Activated CD4-positive, alpha-beta T cell treated with anti-CD3 and anti-CD28 coated beads, Interleukin-2, amount 50 U/mL, for 1 hour (primary cell): ENCODE measurements around the gene BRSK2.

Experiments used
- DNase-seq: peaks from one replicate; pipeline ENCODE4 v3.0.0-alpha.2; 2020

The BRSK2 gene

GRCh38 chr11:1455032-1455762, 65.5 kb downstream of the BRSK2 start:
- no peak for DNase-seq

DNA sequence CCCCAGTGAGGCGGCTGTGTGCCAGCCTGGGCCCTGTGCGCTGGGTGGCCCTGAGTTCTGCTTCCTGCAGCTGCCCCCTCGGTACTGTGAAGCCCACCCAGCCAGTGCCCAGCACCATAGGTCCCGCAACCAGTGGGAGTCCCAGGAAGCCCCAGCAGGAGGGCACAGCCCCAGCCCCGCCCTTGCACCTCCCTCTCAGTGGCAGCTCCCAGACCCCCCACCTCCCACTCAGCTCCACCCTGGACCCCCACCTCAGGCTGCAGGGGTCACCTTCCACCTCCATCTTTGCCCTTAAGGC, 66.0 kb downstream of the BRSK2 start:
- DNase-seq, result no peak

GRCh38 chr11:1456176-1456575, 66.4 kb downstream of the BRSK2 start:
- DNase-seq, result no peak

DNA sequence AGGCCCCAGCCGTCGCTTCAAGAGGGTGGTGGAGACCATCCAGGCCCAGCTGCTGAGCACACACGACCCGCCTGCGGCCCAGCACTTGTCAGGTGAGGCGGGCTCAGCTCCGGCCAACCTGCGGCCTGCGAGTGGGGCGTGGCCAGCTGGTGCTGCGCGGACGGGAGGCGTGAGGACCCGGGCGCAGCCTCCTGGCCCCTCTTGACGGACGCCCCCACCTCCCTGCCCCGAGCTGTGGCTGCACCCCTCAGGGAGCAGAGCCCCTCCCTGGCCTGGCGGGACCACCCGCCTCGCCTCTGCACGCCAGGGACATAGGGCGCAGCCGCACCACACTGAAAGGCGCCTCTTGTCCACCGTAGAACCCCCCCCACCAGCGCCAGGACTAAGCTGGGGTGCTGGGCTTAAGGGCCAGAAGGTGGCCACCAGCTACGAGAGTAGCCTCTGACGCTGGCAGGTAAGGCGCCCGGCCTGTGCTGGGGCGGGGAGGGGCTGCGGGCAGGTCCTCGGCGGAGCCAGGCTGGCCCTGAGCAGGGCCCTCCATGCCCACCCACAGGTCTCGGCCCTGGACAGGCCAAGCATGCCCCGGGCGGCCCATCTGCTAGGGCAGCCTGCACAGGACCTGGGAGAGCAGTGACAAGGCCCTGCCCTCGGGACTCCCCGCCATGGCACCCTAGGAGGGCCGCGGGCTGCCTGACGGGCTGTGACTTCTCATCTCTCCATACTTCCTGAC, 67.0 kb downstream of the BRSK2 start:
- no peak for DNase-seq

DNA sequence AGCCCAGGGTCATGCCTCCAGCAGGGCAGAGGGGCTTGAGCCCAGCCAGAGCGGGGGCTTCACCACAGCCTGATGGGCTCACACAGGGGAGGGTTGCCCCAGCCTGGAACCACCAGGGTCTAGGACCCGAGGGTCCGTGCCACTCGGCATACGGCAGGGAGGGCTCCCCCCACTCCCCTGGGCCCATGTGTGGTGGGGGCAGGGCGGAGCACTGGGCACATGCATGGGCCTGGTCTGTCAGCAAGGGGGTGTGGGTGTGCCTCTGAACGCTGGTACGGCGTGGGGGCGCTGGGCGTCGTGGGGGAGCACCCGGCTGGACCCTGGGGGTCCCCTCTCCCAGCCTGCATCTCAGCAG, 67.6 kb downstream of the BRSK2 start:
- DNase-seq, result no peak

- DNase-seq, result no peak
These were observed 68.1 kb downstream of the BRSK2 start for GRCh38 chr11:1457856-1458255.

GRCh38 chr11:1458340-1459218, 68.8 kb downstream of the BRSK2 start:
- no peak for DNase-seq

GRCh38 chr11:1459219-1459575, 69.5 kb downstream of the BRSK2 start:
- DNase-seq, result no peak

GRCh38 chr11:1459764-1460395, 70.1 kb downstream of the BRSK2 start:
- DNase-seq, result no peak

GRCh38 chr11:1460396-1460985, 70.8 kb downstream of the BRSK2 start:
- no peak for DNase-seq

DNA sequence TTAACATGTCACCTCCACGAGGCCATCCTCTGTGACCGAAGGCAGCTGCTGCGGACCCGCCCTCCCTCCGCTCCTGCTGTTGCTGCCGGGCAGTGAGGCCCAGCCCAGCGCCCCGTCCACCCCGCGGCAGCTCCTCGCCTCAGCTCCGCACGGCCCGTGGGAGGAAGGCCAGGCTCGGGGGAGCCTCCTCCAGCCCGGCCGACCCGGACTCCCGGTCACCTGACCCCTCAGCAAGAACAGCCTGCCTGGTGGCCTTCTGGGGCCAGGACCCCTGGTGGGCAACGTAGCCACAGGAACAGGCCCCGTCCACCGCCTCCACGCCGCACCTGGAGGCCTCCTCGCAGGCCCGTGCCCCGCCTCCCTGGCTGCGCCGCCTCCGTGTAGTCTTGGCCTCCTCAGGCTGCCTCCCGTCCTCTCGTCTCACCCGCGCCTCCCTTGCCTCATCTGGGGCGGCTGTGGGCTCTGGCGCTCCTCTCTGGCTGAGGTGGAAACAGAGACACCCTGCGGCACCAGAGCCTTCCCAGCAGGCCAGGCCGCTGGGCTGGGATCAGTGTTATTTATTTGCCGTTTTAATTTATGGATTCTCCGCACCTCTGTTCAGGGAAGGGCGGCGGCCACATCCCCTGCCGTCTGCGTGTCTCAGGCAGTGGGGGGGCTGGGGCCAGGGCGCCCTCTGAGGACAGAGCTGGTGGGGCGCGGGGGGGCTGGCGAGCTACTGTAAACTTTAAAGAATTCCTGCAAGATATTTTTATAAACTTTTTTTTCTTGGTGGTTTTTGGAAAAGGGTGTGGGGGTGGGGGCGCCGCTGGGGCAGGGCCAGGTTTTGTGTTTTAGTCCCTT, 71.5 kb downstream of the BRSK2 start:
- DNase-seq, result no peak

DNA sequence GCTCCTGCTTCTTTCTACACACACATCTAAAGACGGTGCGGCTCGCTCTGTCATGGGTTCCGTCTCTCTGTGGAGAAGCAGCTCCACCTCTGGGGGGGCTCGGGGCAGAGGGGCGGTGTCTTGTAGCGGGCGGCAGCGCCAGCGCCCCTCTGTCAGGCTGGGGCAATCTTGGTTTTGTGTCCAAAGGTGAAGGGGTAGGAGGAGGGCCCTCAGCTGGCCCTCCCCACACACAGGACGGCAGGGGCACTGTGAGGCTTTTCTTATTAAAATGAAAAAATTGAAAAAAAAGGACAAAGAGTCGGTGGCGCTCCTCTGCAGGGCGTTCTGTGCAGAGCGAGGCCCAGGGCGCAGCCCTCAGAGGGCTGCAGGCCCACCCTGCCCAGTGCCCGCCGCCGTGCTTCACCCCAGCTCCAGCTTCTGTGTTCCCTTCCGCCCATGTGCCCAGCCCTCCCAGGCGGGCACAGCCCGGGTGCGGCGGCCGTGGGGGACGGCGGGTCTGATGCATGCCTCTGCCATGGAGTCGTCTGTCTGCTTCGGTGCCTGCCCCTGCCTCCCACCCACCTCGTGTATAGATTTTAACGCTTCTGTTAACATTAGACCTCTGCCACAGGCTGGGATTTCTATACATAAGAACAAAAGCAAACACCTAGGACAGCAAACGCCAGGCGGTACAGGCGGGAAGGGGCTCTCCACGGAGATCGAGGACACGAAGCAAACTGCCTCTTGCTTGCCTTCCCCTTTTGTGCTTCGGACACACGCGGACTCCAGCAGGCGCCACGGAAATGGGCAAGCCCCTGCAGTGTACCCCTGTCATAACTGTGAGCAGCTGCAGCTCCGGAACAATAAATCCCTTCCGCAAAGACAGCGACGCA, 72.3 kb downstream of the BRSK2 start:
- DNase-seq, result no peak

DNA sequence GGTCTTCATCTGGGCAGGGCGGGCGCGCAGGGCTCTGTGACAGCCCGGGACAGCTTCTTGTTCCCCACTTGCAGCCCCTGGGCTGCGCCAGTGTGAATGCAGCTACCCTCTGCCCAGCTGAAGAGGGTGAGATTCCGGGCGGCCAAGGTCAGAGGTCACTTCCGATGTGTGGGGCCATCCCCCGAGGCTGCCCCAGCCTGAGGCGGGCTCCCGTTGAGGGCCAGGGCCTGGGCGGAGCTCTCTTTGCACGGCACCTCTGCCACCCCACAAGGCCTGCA, 72.9 kb downstream of the BRSK2 start:
- DNase-seq, result no peak

- DNase-seq, result no peak
These were observed 73.3 kb downstream of the BRSK2 start for GRCh38 chr11:1463056-1463455.

DNA sequence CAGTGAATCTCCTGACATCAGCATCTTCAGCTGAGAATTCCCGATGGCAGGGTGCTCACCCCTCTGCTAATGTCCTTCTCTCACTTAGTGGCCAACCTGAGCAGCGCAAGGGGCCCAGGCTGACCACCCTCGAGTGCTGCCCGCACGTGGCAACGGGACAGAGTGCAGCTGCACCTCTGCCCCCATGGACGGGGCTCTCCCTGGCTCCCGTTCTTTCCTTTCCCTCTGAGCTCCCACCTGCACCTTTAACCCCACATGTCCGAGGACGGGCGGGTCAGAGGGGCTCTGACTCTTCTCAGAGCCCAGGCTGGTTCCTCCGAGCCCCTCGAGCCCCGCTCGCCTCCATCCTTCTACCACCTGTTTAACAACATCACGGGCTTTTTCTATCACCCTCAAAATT, 77.0 kb downstream of the BRSK2 start:
- DNase-seq, result no peak

- no peak for DNase-seq
These were observed 77.5 kb downstream of the BRSK2 start for GRCh38 chr11:1467270-1467669.

DNA sequence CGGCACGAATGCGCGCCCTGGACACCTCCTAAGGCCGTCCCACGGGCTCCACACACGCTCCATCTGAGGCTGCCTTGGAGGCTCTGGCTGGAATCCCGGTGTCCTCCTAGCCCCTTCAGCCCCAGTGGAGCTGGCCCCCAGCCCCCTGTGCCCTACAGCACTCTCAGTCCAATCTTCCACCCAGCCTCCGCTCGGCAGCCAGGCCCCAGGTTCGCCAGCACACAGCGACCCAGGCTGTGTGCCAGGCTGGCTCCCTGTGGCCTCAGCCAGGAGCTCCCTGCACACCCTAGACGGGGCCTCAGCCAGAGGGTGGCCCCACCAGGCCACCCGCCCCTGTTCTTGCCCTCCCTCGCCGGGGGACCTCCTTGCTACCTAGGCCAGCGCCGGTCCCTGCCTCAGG, 78.3 kb downstream of the BRSK2 start:
- DNase-seq, result no peak

DNA sequence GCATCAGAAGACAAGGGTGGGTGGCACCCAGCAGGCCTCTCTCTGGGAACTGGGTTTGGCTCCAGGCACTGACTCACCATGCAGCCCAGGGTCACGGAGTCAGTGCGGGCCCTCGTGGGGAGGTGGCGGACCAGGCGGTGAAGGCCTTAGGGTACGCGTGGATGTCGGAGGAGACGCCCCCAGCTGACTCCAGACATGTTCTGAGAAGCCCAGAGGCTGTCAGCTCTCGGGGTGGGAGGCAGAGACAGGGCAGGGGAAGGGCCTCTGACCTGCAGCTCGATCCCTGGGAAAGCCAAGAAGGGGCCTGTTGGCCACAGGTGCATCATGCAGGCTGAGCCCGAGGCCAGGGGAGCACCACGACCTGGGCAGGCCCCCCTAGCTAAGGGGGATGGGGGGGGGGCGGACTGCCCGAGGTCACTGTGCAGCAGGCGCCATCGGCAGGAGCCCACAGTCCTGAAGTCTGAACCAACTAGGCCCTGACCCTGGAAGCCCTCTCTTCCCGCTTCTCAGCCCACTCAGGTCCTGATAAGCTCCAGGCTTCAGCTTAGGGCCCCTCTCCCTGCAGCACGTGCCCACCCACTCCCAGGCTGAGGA, 78.8 kb downstream of the BRSK2 start:
- no peak for DNase-seq

- no peak for DNase-seq
These were observed 79.7 kb downstream of the BRSK2 start for GRCh38 chr11:1469287-1469910.

DNA sequence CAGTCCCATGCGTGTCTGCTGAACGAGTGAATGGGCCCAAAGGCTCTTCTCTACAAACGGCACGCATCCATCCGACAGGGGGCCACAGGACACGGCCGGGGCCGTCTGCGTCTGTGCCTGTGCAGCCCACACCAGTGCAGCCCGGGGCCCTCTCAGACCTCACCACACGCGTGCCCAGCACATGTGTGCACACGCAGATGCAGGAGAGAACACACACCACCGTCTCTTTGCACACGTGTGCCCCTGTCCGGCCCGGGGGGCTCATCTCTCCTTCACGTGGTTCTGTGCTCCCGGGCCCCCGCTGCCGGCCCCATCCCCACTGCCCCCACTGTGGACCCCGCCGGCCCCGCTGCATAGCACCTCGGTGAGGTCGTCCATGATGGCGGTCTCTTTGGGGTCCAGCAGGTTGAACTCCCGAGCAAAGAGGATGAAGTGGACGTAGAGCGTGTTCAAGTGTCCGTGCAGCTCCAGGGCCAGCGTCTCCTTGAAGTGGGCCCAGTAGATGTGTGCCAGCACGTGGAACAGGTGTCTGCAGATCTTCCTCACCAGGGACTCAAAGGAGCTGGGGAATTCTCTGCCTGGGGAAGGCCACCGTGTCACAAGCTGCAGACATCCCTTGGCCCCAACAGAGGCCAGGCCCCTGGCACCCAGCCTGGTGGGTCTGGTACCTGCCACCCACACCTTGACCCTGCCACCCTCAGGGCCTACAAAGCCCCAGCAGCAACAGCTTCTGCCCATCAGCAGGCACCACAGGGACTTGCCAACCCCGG, 80.4 kb downstream of the BRSK2 start:
- DNase-seq, result no peak
